ENCODE measurements around the gene ZNF668.

ZNF668 gene

GRCh38 chr16:31081428-31082351 is 7.7 kb upstream of the ZNF668 start:
- DNase-seq (ENCODE audit: low spot score), result no peak

GRCh38 chr16:31080756-31081419 is 6.8 kb upstream of the ZNF668 start:
- no peak for DNase-seq (ENCODE audit: low spot score)

- DNase-seq (ENCODE audit: low spot score), result no peak
These were observed 6.1 kb upstream of the ZNF668 start for GRCh38 chr16:31080035-31080629.

- no peak for DNase-seq (ENCODE audit: low spot score)
These were observed 5.4 kb upstream of the ZNF668 start for GRCh38 chr16:31079342-31079944.

- DNase-seq (ENCODE audit: low spot score), result no peak
These were observed 4.7 kb upstream of the ZNF668 start for GRCh38 chr16:31078597-31079341.

GRCh38 chr16:31077592-31078396 is 3.8 kb upstream of the ZNF668 start:
- DNase-seq (ENCODE audit: low spot score), result no peak

- no peak for DNase-seq (ENCODE audit: low spot score)
These were observed 3.0 kb upstream of the ZNF668 start for GRCh38 chr16:31077024-31077423.

GRCh38 chr16:31076319-31076718 is 2.3 kb upstream of the ZNF668 start:
- no peak for DNase-seq (ENCODE audit: low spot score)

- no peak for DNase-seq (ENCODE audit: low spot score)
These were observed 759 bp upstream of the ZNF668 start for GRCh38 chr16:31074814-31075183.

GRCh38 chr16:31073142-31073969 is 684 bp downstream of the ZNF668 start:
- peak; percentile 96 for DNase-seq (ENCODE audit: low spot score)

- no peak for DNase-seq (ENCODE audit: low spot score)
These were observed 1.4 kb downstream of the ZNF668 start for GRCh38 chr16:31072540-31073141.

GRCh38 chr16:31071861-31072260 is 2.2 kb downstream of the ZNF668 start:
- no peak for DNase-seq (ENCODE audit: low spot score)

- DNase-seq (ENCODE audit: low spot score), result no peak
These were observed 6.7 kb downstream of the ZNF668 start for GRCh38 chr16:31067342-31067741.

- no peak for DNase-seq (ENCODE audit: low spot score)
These were observed 9.1 kb downstream of the ZNF668 start for GRCh38 chr16:31064882-31065461.

- DNase-seq (ENCODE audit: low spot score), result no peak
These were observed 10.0 kb downstream of the ZNF668 start for GRCh38 chr16:31063843-31064611.

GRCh38 chr16:31063495-31063842 is 10.6 kb downstream of the ZNF668 start:
- DNase-seq (ENCODE audit: low spot score), result no peak

GRCh38 chr16:31061813-31062440 is 12.1 kb downstream of the ZNF668 start:
- DNase-seq (ENCODE audit: low spot score), result no peak

Measured in iPS-NIHi11 (cell line).